ENCODE measurements around the gene LRRN4.

LRRN4 gene

GRCh38 chr20:5991623-5992441, 62.0 kb downstream of the LRRN4 start:
- no peak for DNase-seq (ENCODE audit: low read depth)
- no peak overlapping the region for H3K4me3 ChIP-seq (ENCODE audit: low read length)
- TF ChIP-seq CTCF (IDR thresholded peaks at IDR 0.05; ENCODE audit: insufficient read depth, low read depth, low read length, missing control alignments) = no peak

GRCh38 chr20:5990946-5991345, 62.9 kb downstream of the LRRN4 start:
- no peak for TF ChIP-seq CTCF (IDR thresholded peaks at IDR 0.05; ENCODE audit: insufficient read depth, low read depth, low read length, missing control alignments)
- DNase-seq (ENCODE audit: low read depth) = no peak

More at GRCh38 chr20:5990946-5991345, 62.9 kb downstream of the LRRN4 start:
- H3K4me3 ChIP-seq (ENCODE audit: low read length) = no peak overlapping the region

Data from epithelial cell of esophagus (primary cell).